ENCODE data around the gene TNRC18. TPM values are rescaled to one million over a fixed set of nuclear protein-coding genes. Genes with fewer than 3 reads are reported as not detected.

TNRC18 gene
- polyA plus RNA-seq, 1 of the 3 experiments (the other 2 are of a cell fraction): 34.4 TPM

GRCh38 chr7:5387711-5388245, 35.9 kb downstream of the TNRC18 start:
- no peak overlapping the region for H3K27ac ChIP-seq (ENCODE audit: low read depth in 2 of 2, low read length in 1 of 2)
- TF ChIP-seq POLR2AphosphoS5 (IDR thresholded peaks at IDR 0.05; ENCODE audit: low read depth, low read length): no peak
- no peak for TF ChIP-seq SMC3 (IDR thresholded peaks at IDR 0.05; ENCODE audit: low read depth, low read length)
- no peak for TF ChIP-seq RFX5 (IDR thresholded peaks at IDR 0.05; ENCODE audit: low read length)
- no peak for TF ChIP-seq NFIC (IDR thresholded peaks at IDR 0.05; ENCODE audit: borderline replicate concordance)
- no peak for TF ChIP-seq TAF1 (IDR thresholded peaks at IDR 0.05; ENCODE audit: borderline replicate concordance, low read depth, low read length)
- no peak for TF ChIP-seq CHD2 (IDR thresholded peaks at IDR 0.05; ENCODE audit: low read length, partially characterized antibody)
- TF ChIP-seq REST (IDR thresholded peaks at IDR 0.05; ENCODE audit: low read depth, low read length): no peak
- TF ChIP-seq MXI1 (IDR thresholded peaks at IDR 0.05; ENCODE audit: low read depth, low read length): no peak
- TF ChIP-seq MAX (IDR thresholded peaks at IDR 0.05; ENCODE audit: low read depth): no peak
- no peak for TF ChIP-seq PBX3 (IDR thresholded peaks at IDR 0.05)
- no peak for TF ChIP-seq RXRA (IDR thresholded peaks at IDR 0.05; ENCODE audit: borderline replicate concordance, low read depth)
- TF ChIP-seq TEAD4 (IDR thresholded peaks at IDR 0.05; ENCODE audit: borderline replicate concordance, insufficient read depth): no peak
- no peak for TF ChIP-seq FOSL2 (IDR thresholded peaks at IDR 0.05; ENCODE audit: borderline replicate concordance, low read depth)
- no peaks in the 10 kb centered on the region for H3K27me3 ChIP-seq (ENCODE audit: insufficient read depth)
- WGBS (ENCODE audit: low lambda C conversion rate): 95% methylated on average over 32 of the region's 45 CpGs
- no peak overlapping the region for H3K9ac ChIP-seq
- H2AFZ ChIP-seq (ENCODE audit: low read depth): no peak overlapping the region
- peaks cover 2 to 6% of the 10 kb centered on the region in 2 experiments; a peak in 2 of 4 replicates for H3K4me1 ChIP-seq (ENCODE audit: control insufficient read depth in 1 of 2, insufficient read depth in 2 of 2, low read depth in 1 of 2, low read length in 1 of 2)
- no peak overlapping the region for H3K4me2 ChIP-seq
- no peaks in the 10 kb centered on the region for H3K9me2 ChIP-seq
- peaks cover 89% of the 10 kb centered on the region for H3K79me2 ChIP-seq (ENCODE audit: insufficient read depth)
- H3K36me3 ChIP-seq (replicated peaks in 1 of 2; ENCODE audit: control insufficient read depth in 1 of 2, insufficient read depth in 2 of 2, low read length in 1 of 2): peaks cover 22 to 33% of the 10 kb centered on the region in 2 experiments
- H3K4me3 ChIP-seq (ENCODE audit: low read depth in 2 of 2, low read length in 1 of 2): no peak overlapping the region
- POLR2A ChIA-PET: no interaction called here
- CTCF ChIA-PET: interaction anchor here (1.6 kb wide), 1 partner anchor 34 kb away, joined by 3 read pairs; no protein-coding TSS in a partner anchor
- peaks cover 79% of the 10 kb centered on the region for H4K20me1 ChIP-seq (ENCODE audit: insufficient read depth)
- H3F3A ChIP-seq (replicated peaks; ENCODE audit: insufficient read depth): peaks cover 14% of the 10 kb centered on the region
- no peaks in the 10 kb centered on the region for H3K9me3 ChIP-seq
- DNase-seq: no peak

All from SK-N-SH (cell line).